Common myeloid progenitor, CD34-positive (primary cell): Measurements from ENCODE around the gene ATP9A.
A peak's percentile ranks its signal among the peaks of the same experiment; 100 is the strongest.
"Not testable (repeated sequence)": the region's sequence is repeated elsewhere in the genome, so short reads cannot be mapped to it uniquely, and the experiment has no call there.

Experiments
- CTCF ChIA-PET: fragments of 350-600 bp; sonication (Branson Sonifier 250); formaldehyde crosslinking; loops from one replicate; lab custom pipeline; 2021; ENCODE audit warnings: antibody characterized with exemption; lab: Charles Lee
- POLR2A ChIA-PET: fragments of 350-600 bp; sonication (Branson Sonifier 250); formaldehyde crosslinking; loops from one replicate; lab custom pipeline; 2021; ENCODE audit warnings: antibody characterized with exemption; lab: Charles Lee
- DNase-seq, 3 donors: peaks; one replicate each; pipeline versions ENCODE4 v3.0.0 to v3.0.0-alpha.2; 2013
- H3K27ac ChIP-seq, 2 experiments: 1 replicate in 1 of 2; 2 replicates in 1 of 2; pipeline ENCODE4 v1.7.0; 2013; ENCODE audit warnings: inconsistent platforms in 2 of 2, low read length in 2 of 2, mild to moderate bottlenecking in 2 of 2, low read depth in 1 of 2, moderate library complexity in 1 of 2; ENCODE audit not compliant: severe bottlenecking in 2 of 2, insufficient read depth in 1 of 2, poor library complexity in 1 of 2
- H3K27me3 ChIP-seq, 5 experiments: replicated peaks in 2 of 5; 1 replicate in 3 of 5; 2 replicates in 2 of 5; pipeline versions ENCODE4 v1.6.1 to v1.7.0; 2013; ENCODE audit warnings: low read length in 4 of 5, mild to moderate bottlenecking in 2 of 5, moderate library complexity in 2 of 5, inconsistent platforms in 1 of 5; ENCODE audit not compliant: insufficient read depth in 5 of 5, control insufficient read depth in 4 of 5
- H3K36me3 ChIP-seq, 4 experiments: 1 replicate in 2 of 4; 2 replicates in 2 of 4; pipeline versions ENCODE4 v1.6.1 to v1.7.0; 2013; ENCODE audit warnings: low read length in 3 of 4, control low read depth in 1 of 4, mild to moderate bottlenecking in 1 of 4; ENCODE audit not compliant: control insufficient read depth in 4 of 4, insufficient read depth in 4 of 4
- H3K4me1 ChIP-seq, 4 experiments: 1 replicate in 3 of 4; 2 replicates in 1 of 4; pipeline versions ENCODE4 v1.6.1 to v1.7.1; 2013; ENCODE audit warnings: low read length in 3 of 4, mild to moderate bottlenecking in 3 of 4, control low read depth in 1 of 4, inconsistent platforms in 1 of 4, moderate library complexity in 1 of 4; ENCODE audit not compliant: control insufficient read depth in 4 of 4, insufficient read depth in 4 of 4; ENCODE audit errors: control extremely low read depth in 1 of 4
- H3K4me3 ChIP-seq, 7 experiments: 1 replicate in 4 of 7; 2 replicates in 3 of 7; pipeline versions ENCODE4 v1.5.1 to v1.7.0; 2013; ENCODE audit warnings: mild to moderate bottlenecking in 7 of 7, low read length in 6 of 7, moderate library complexity in 6 of 7, inconsistent platforms in 2 of 7, low read depth in 2 of 7, control low read depth in 1 of 7; ENCODE audit not compliant: insufficient read depth in 4 of 7, control insufficient read depth in 1 of 7; ENCODE audit errors: extremely low read depth in 1 of 7
- H3K9me3 ChIP-seq, 5 experiments: 1 replicate in 4 of 5; 2 replicates in 1 of 5; pipeline versions ENCODE4 v1.6.1 to v1.7.1; 2013; ENCODE audit warnings: low read length in 4 of 5, mild to moderate bottlenecking in 2 of 5, inconsistent platforms in 1 of 5, low read depth in 1 of 5, moderate library complexity in 1 of 5; ENCODE audit not compliant: control insufficient read depth in 4 of 5, insufficient read depth in 2 of 5; ENCODE audit errors: control extremely low read depth in 1 of 5
- WGBS: methylation state at CpG from one replicate; pipeline ENCODE4 v1.1.5; 2013; ENCODE audit not compliant: insufficient coverage; 5-methylcytosine and 5-hydroxymethylcytosine counted together

Gene ATP9A

DNA sequence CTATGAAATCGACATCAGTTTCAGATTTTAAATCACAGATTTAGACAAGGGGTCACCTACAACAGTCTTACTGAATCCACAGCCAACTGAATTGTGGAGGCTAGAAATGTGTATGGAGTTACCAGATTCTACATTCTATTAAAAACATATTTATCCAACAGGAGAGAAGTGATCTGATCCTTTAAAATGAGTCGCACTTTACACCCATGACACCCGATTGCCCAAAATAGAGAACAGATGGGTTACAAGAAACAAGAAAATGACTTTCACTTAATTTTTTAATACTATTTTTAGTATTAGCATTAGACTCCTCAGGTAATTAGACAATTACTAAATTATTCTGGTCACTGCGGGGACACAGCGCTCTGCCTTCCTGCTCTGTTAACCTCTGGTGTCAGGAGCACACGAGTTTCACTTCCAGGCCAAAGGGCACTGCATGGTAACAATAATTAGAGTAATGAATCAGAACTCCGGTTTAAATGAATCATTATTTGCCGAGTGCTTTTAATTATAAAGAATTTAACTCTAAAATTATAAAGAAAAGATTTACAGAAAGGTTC, 108.6 kb downstream of the ATP9A start:
- ChIA-PET POLR2A (no interaction called here), CTCF (interaction anchor here (1.6 kb wide), 1 partner anchor 11 kb away, joined by 3 read pairs; no protein-coding TSS in a partner anchor)
- Histone ChIP-seq H3K27ac (no peak overlapping the region), H3K4me1 (peaks cover 0 to 8% (median under 1%) of the 10 kb centered on the region in 4 experiments), H3K9me3 (no peaks in the 10 kb centered on the region), H3K4me3 (no peak overlapping the region), H3K27me3 (no peaks in the 10 kb centered on the region), H3K36me3 (peaks cover 10 to 11% (median 11%) of the 10 kb centered on the region in 4 experiments)
- DNase-seq: no peak
- WGBS: 100% methylated on average over 3 of the region's 8 CpGs

GRCh38 chr20:51656726-51657260, 111.4 kb downstream of the ATP9A start:
- POLR2A ChIA-PET: no interaction called here
- H3K9me3 ChIP-seq: no peaks in the 10 kb centered on the region
- H3K27me3 ChIP-seq: no peaks in the 10 kb centered on the region
- no peak for DNase-seq
- no peak overlapping the region for H3K27ac ChIP-seq
- peaks cover 10 to 20% (median 11%) of the 10 kb centered on the region in 4 experiments for H3K36me3 ChIP-seq
- peaks cover 0 to 13% (median 6%) of the 10 kb centered on the region in 4 experiments for H3K4me1 ChIP-seq
- no peak overlapping the region for H3K4me3 ChIP-seq
- WGBS: 96% methylated on average over 12 of the region's 21 CpGs
- CTCF ChIA-PET: no interaction called here

- H3K9me3 ChIP-seq, DNase-seq, H3K4me3 ChIP-seq, POLR2A ChIA-PET, H3K27ac ChIP-seq, CTCF ChIA-PET, H3K27me3 ChIP-seq: not testable (repeated sequence)
- H3K36me3 ChIP-seq: peaks cover 10 to 20% (median 11%) of the 10 kb centered on the region in 4 experiments
- H3K4me1 ChIP-seq: peaks cover 4 to 15% (median 8%) of the 10 kb centered on the region in 4 experiments
- WGBS: 92% methylated on average over 4 of the region's 5 CpGs
Measured at GRCh38 chr20:51656089-51656488, 112.1 kb downstream of the ATP9A start.

- Histone ChIP-seq H3K27me3 (no peaks in the 10 kb centered on the region), H3K4me3 (no peak overlapping the region), H3K27ac (no peak overlapping the region), H3K4me1 (peaks cover 6 to 23% (median 14%) of the 10 kb centered on the region in 4 experiments), H3K9me3 (no peaks in the 10 kb centered on the region), H3K36me3 (peaks cover 10 to 20% (median 11%) of the 10 kb centered on the region in 4 experiments)
- no peak for DNase-seq
- POLR2A ChIA-PET: no interaction called here
- CTCF ChIA-PET: interaction anchor here (1.5 kb wide), 1 partner anchor 10 kb away, joined by 6 read pairs; no protein-coding TSS in a partner anchor
- 100% methylated on average over 3 of the region's 5 CpGs for WGBS
Measured at GRCh38 chr20:51654495-51654894, 113.7 kb downstream of the ATP9A start.

DNA sequence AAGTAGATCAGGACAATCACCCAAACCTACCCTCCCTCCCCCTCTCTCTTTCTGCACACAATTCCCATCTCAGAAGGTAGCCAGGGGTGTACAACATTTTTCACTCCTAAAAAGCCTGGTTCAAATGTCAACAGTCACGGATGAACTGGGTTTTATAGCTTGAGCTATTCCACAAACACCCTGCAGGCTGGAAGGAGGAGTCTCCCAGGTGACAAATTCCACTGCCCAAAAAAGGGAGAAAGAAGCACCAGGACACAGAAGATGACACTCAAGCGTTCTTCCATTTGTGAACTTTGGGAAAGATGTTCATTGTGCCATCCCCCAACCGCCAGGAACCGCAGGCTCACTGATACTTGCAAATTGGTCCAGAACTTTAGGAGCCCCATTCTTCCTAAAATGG, 114.1 kb downstream of the ATP9A start:
- no peak overlapping the region for H3K4me3 ChIP-seq
- ChIA-PET CTCF (interaction anchor here (1.5 kb wide), 1 partner anchor 9 kb away, joined by 6 read pairs; no protein-coding TSS in a partner anchor), POLR2A (no interaction called here)
- no peak overlapping the region for H3K27ac ChIP-seq
- no peaks in the 10 kb centered on the region for H3K9me3 ChIP-seq
- H3K4me1 ChIP-seq: peaks cover 6 to 26% (median 14%) of the 10 kb centered on the region in 4 experiments
- 100% methylated on average over 3 of the region's 4 CpGs for WGBS
- H3K36me3 ChIP-seq: peaks cover 10 to 25% (median 13%) of the 10 kb centered on the region in 4 experiments
- no peaks in the 10 kb centered on the region for H3K27me3 ChIP-seq
- DNase-seq: no peak

DNA sequence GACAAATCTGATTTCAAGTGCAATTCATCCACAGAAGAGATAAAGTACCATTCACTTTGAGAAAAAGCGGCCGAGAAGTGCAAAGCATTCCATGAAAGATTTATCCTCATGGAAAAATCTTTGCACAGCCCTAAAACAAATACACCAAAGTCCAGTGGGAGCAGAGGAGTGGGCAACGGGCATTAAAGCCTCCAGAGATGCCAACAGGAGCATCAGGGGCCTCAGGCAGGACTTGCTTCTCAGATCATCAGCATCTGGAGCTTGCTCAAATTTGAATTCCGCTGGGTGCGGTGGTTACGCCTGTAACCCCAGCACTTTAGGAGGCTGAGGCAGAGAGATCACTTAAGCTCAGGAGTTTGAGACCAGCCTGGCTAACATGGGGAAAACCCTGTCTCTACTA, 115.0 kb downstream of the ATP9A start:
- no peak for DNase-seq
- Histone ChIP-seq H3K9me3 (no peaks in the 10 kb centered on the region), H3K27me3 (no peaks in the 10 kb centered on the region), H3K4me3 (no peak overlapping the region), H3K27ac (no peak overlapping the region), H3K4me1 (peaks cover 6 to 26% (median 14%) of the 10 kb centered on the region in 4 experiments), H3K36me3 (peaks cover 10 to 26% (median 15%) of the 10 kb centered on the region in 4 experiments)
- WGBS: 97% methylated on average over 4 of the region's 6 CpGs
- ChIA-PET CTCF (interaction anchor here (1.5 kb wide), 1 partner anchor 9 kb away, joined by 6 read pairs; no protein-coding TSS in a partner anchor), POLR2A (no interaction called here)

DNA sequence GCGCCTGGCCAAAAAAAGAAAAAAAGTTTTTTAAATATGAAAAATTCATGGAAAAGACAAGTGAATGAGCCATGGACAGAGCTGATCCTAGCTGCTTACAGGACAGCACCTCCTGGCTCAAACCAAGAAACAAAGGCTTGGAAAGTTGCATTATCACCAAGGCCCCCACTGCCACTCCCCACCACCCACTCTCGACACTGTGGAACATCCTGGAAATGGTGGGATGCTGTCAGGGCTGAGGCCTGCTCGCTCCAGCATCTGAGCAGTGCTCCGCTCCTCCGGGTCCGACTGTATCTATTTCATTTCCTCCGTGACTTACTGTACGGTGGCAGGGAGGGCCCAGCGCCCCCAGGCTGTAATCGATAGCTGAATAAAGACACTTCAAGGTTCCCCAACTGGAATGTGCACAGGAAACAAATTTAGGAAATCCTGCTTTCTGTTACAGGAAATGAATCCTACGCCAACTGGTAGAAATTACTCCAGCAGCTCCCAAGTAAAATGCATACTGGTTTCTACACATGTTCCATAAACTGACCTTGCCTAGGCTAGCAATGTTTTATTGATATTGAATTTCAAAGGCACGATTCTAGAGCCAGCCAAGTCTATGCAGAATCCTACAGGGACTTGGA, 116.2 kb downstream of the ATP9A start:
- Histone ChIP-seq H3K4me3 (peak overlapping the region in 1 of 7 experiments; percentile 0), H3K9me3 (no peaks in the 10 kb centered on the region), H3K27ac (no peak overlapping the region), H3K27me3 (no peaks in the 10 kb centered on the region), H3K36me3 (peaks cover 7 to 21% (median 10%) of the 10 kb centered on the region in 4 experiments), H3K4me1 (peaks cover 6 to 26% (median 14%) of the 10 kb centered on the region in 4 experiments)
- 72% methylated on average over 8 of the region's 12 CpGs for WGBS
- ChIA-PET CTCF (interaction anchor here (1.2 kb wide), 1 partner anchor 49 kb away, joined by 6 read pairs; no protein-coding TSS in a partner anchor), POLR2A (no interaction called here)
- DNase-seq: no peak
